Measurements from ENCODE around the gene COPE.
"Not testable (repeated sequence)": the region's sequence is repeated elsewhere in the genome, so short reads cannot be mapped to it uniquely, and the experiment has no call there.

COPE gene

GRCh38 chr19:18919086-18919899 is at the start of gene COPE, which contains the start of gene DDX49:
Gene COPE, minus strand, starts transcription at chr19:18919387. Its CDS starts 39 bp downstream, at chr19:18919348.
Gene DDX49, plus strand, starts transcription at chr19:18919715. Its CDS starts 27 bp downstream, at chr19:18919742.
- Histone ChIP-seq H3K27ac (ENCODE audit: low read length) (peak within 1 kb of the TSS; percentile 91), H3K27me3 (ENCODE audit: control insufficient read depth in 1 of 2, insufficient read depth in 2 of 2, low read length in 2 of 2) (no peaks in the 10 kb centered on the region), H3K9me3 (ENCODE audit: control insufficient read depth in 2 of 2, low read length in 2 of 2) (no peaks in the 10 kb centered on the region), H3K9ac (ENCODE audit: low read length in 2 of 2) (peak within 1 kb of the TSS; percentile 91 to 97), H3K4me3 (ENCODE audit: low read length in 2 of 2) (peak within 1 kb of the TSS; percentile 93 to 100), H3K36me3 (ENCODE audit: control insufficient read depth in 2 of 2, insufficient read depth in 2 of 2, low read length in 2 of 2) (peaks cover 19 to 23% of the 10 kb centered on the region in 2 donors), H3K4me1 (ENCODE audit: control insufficient read depth, insufficient read depth, low read length) (peaks cover 34% of the 10 kb centered on the region)

- no peaks in the 10 kb centered on the region for H3K4me1 ChIP-seq (ENCODE audit: control insufficient read depth, insufficient read depth, low read length)
- no peak overlapping the region for H3K27ac ChIP-seq (ENCODE audit: low read length)
- H3K27me3 ChIP-seq (ENCODE audit: control insufficient read depth in 1 of 2, insufficient read depth in 2 of 2, low read length in 2 of 2): no peaks in the 10 kb centered on the region
- no peaks in the 10 kb centered on the region for H3K9me3 ChIP-seq (ENCODE audit: control insufficient read depth in 2 of 2, low read length in 2 of 2)
- no peak overlapping the region for H3K4me3 ChIP-seq (ENCODE audit: low read length in 2 of 2)
- H3K9ac ChIP-seq (ENCODE audit: low read length in 2 of 2): no peak overlapping the region
- H3K36me3 ChIP-seq (ENCODE audit: control insufficient read depth in 2 of 2, insufficient read depth in 2 of 2, low read length in 2 of 2): no peaks in the 10 kb centered on the region
These were observed 48.4 kb upstream of the COPE start for GRCh38 chr19:18967358-18968146.

GRCh38 chr19:18966307-18966706 is 47.1 kb upstream of the COPE start:
- Histone ChIP-seq H3K36me3 (ENCODE audit: control insufficient read depth in 2 of 2, insufficient read depth in 2 of 2, low read length in 2 of 2) (no peaks in the 10 kb centered on the region), H3K9me3 (ENCODE audit: control insufficient read depth in 2 of 2, low read length in 2 of 2) (no peaks in the 10 kb centered on the region), H3K4me1 (ENCODE audit: control insufficient read depth, insufficient read depth, low read length) (no peaks in the 10 kb centered on the region), H3K27ac (ENCODE audit: low read length) (no peak overlapping the region), H3K4me3 (ENCODE audit: low read length in 2 of 2) (no peak overlapping the region), H3K27me3 (ENCODE audit: control insufficient read depth in 1 of 2, insufficient read depth in 2 of 2, low read length in 2 of 2) (peaks cover 3 to 9% of the 10 kb centered on the region in 2 donors), H3K9ac (ENCODE audit: low read length in 2 of 2) (no peak overlapping the region)

- no peaks in the 10 kb centered on the region for H3K36me3 ChIP-seq (ENCODE audit: control insufficient read depth in 2 of 2, insufficient read depth in 2 of 2, low read length in 2 of 2)
- H3K4me3 ChIP-seq (ENCODE audit: low read length in 2 of 2): no peak overlapping the region
- no peaks in the 10 kb centered on the region for H3K4me1 ChIP-seq (ENCODE audit: control insufficient read depth, insufficient read depth, low read length)
- H3K9me3 ChIP-seq (ENCODE audit: control insufficient read depth in 2 of 2, low read length in 2 of 2): no peaks in the 10 kb centered on the region
- no peak overlapping the region for H3K27ac ChIP-seq (ENCODE audit: low read length)
- peaks cover 3 to 9% of the 10 kb centered on the region in 2 donors for H3K27me3 ChIP-seq (ENCODE audit: control insufficient read depth in 1 of 2, insufficient read depth in 2 of 2, low read length in 2 of 2)
- H3K9ac ChIP-seq (ENCODE audit: low read length in 2 of 2): no peak overlapping the region
These were observed 44.9 kb upstream of the COPE start for GRCh38 chr19:18964121-18964520.

GRCh38 chr19:18961767-18962620 is 42.8 kb upstream of the COPE start:
- H3K9me3 ChIP-seq (ENCODE audit: control insufficient read depth in 2 of 2, low read length in 2 of 2): no peaks in the 10 kb centered on the region
- no peaks in the 10 kb centered on the region for H3K36me3 ChIP-seq (ENCODE audit: control insufficient read depth in 2 of 2, insufficient read depth in 2 of 2, low read length in 2 of 2)
- no peak overlapping the region for H3K27ac ChIP-seq (ENCODE audit: low read length)
- H3K27me3 ChIP-seq (ENCODE audit: control insufficient read depth in 1 of 2, insufficient read depth in 2 of 2, low read length in 2 of 2): peaks cover 3 to 9% of the 10 kb centered on the region in 2 donors
- no peak overlapping the region for H3K4me3 ChIP-seq (ENCODE audit: low read length in 2 of 2)
- no peak overlapping the region for H3K9ac ChIP-seq (ENCODE audit: low read length in 2 of 2)
- no peaks in the 10 kb centered on the region for H3K4me1 ChIP-seq (ENCODE audit: control insufficient read depth, insufficient read depth, low read length)

- no peak overlapping the region for H3K9ac ChIP-seq (ENCODE audit: low read length in 2 of 2)
- H3K4me1 ChIP-seq (ENCODE audit: control insufficient read depth, insufficient read depth, low read length): no peaks in the 10 kb centered on the region
- H3K36me3 ChIP-seq (ENCODE audit: control insufficient read depth in 2 of 2, insufficient read depth in 2 of 2, low read length in 2 of 2): no peaks in the 10 kb centered on the region
- peaks cover 3 to 9% of the 10 kb centered on the region in 2 donors for H3K27me3 ChIP-seq (ENCODE audit: control insufficient read depth in 1 of 2, insufficient read depth in 2 of 2, low read length in 2 of 2)
- no peaks in the 10 kb centered on the region for H3K9me3 ChIP-seq (ENCODE audit: control insufficient read depth in 2 of 2, low read length in 2 of 2)
- no peak overlapping the region for H3K27ac ChIP-seq (ENCODE audit: low read length)
- no peak overlapping the region for H3K4me3 ChIP-seq (ENCODE audit: low read length in 2 of 2)
These were observed 41.2 kb upstream of the COPE start for GRCh38 chr19:18960370-18960769.

GRCh38 chr19:18955042-18955441 is 35.9 kb upstream of the COPE start:
- Histone ChIP-seq H3K9me3 (ENCODE audit: control insufficient read depth in 2 of 2, low read length in 2 of 2) (no peaks in the 10 kb centered on the region), H3K4me3 (ENCODE audit: low read length in 2 of 2) (no peak overlapping the region), H3K4me1 (ENCODE audit: control insufficient read depth, insufficient read depth, low read length) (no peaks in the 10 kb centered on the region), H3K36me3 (ENCODE audit: control insufficient read depth in 2 of 2, insufficient read depth in 2 of 2, low read length in 2 of 2) (no peaks in the 10 kb centered on the region), H3K27me3 (ENCODE audit: control insufficient read depth in 1 of 2, insufficient read depth in 2 of 2, low read length in 2 of 2) (no peaks in the 10 kb centered on the region), H3K27ac (ENCODE audit: low read length) (no peak overlapping the region), H3K9ac (ENCODE audit: low read length in 2 of 2) (no peak overlapping the region)

- no peak overlapping the region for H3K4me3 ChIP-seq (ENCODE audit: low read length in 2 of 2)
- H3K27me3 ChIP-seq (ENCODE audit: control insufficient read depth in 1 of 2, insufficient read depth in 2 of 2, low read length in 2 of 2): no peaks in the 10 kb centered on the region
- no peaks in the 10 kb centered on the region for H3K4me1 ChIP-seq (ENCODE audit: control insufficient read depth, insufficient read depth, low read length)
- H3K36me3 ChIP-seq (ENCODE audit: control insufficient read depth in 2 of 2, insufficient read depth in 2 of 2, low read length in 2 of 2): no peaks in the 10 kb centered on the region
- no peak overlapping the region for H3K9ac ChIP-seq (ENCODE audit: low read length in 2 of 2)
- H3K27ac ChIP-seq (ENCODE audit: low read length): no peak overlapping the region
- H3K9me3 ChIP-seq (ENCODE audit: control insufficient read depth in 2 of 2, low read length in 2 of 2): no peaks in the 10 kb centered on the region
These were observed 34.9 kb upstream of the COPE start for GRCh38 chr19:18954094-18954493.

- H3K36me3 ChIP-seq (ENCODE audit: control insufficient read depth in 2 of 2, insufficient read depth in 2 of 2, low read length in 2 of 2); H3K27me3 ChIP-seq (ENCODE audit: control insufficient read depth in 1 of 2, insufficient read depth in 2 of 2, low read length in 2 of 2); H3K4me3 ChIP-seq (ENCODE audit: low read length in 2 of 2); H3K9me3 ChIP-seq (ENCODE audit: control insufficient read depth in 2 of 2, low read length in 2 of 2); H3K9ac ChIP-seq (ENCODE audit: low read length in 2 of 2); H3K4me1 ChIP-seq (ENCODE audit: control insufficient read depth, insufficient read depth, low read length); H3K27ac ChIP-seq (ENCODE audit: low read length): not testable (repeated sequence)
These were observed 33.3 kb upstream of the COPE start for GRCh38 chr19:18952364-18953003.

GRCh38 chr19:18951721-18952281 is 32.6 kb upstream of the COPE start:
- no peak overlapping the region for H3K9ac ChIP-seq (ENCODE audit: low read length in 2 of 2)
- no peaks in the 10 kb centered on the region for H3K27me3 ChIP-seq (ENCODE audit: control insufficient read depth in 1 of 2, insufficient read depth in 2 of 2, low read length in 2 of 2)
- H3K36me3 ChIP-seq (ENCODE audit: control insufficient read depth in 2 of 2, insufficient read depth in 2 of 2, low read length in 2 of 2): no peaks in the 10 kb centered on the region
- no peaks in the 10 kb centered on the region for H3K4me1 ChIP-seq (ENCODE audit: control insufficient read depth, insufficient read depth, low read length)
- H3K9me3 ChIP-seq (ENCODE audit: control insufficient read depth in 2 of 2, low read length in 2 of 2): no peaks in the 10 kb centered on the region
- H3K27ac ChIP-seq (ENCODE audit: low read length): no peak overlapping the region
- no peak overlapping the region for H3K4me3 ChIP-seq (ENCODE audit: low read length in 2 of 2)

Data from stomach smooth muscle (tissue), 2 donors.